Superior temporal gyrus (tissue), 1 donor: ENCODE data around the gene SLC35F4.
A peak's percentile ranks its signal among the peaks of the same experiment; 100 is the strongest.
"Not testable (repeated sequence)": the region's sequence is repeated elsewhere in the genome, so short reads cannot be mapped to it uniquely, and the experiment has no call there.

Experiments used
- DNase-seq: peaks from one replicate; pipeline ENCODE4 v3.0.0-alpha.2; 2016; ENCODE audit errors: extremely low spot score

Gene SLC35F4

DNA sequence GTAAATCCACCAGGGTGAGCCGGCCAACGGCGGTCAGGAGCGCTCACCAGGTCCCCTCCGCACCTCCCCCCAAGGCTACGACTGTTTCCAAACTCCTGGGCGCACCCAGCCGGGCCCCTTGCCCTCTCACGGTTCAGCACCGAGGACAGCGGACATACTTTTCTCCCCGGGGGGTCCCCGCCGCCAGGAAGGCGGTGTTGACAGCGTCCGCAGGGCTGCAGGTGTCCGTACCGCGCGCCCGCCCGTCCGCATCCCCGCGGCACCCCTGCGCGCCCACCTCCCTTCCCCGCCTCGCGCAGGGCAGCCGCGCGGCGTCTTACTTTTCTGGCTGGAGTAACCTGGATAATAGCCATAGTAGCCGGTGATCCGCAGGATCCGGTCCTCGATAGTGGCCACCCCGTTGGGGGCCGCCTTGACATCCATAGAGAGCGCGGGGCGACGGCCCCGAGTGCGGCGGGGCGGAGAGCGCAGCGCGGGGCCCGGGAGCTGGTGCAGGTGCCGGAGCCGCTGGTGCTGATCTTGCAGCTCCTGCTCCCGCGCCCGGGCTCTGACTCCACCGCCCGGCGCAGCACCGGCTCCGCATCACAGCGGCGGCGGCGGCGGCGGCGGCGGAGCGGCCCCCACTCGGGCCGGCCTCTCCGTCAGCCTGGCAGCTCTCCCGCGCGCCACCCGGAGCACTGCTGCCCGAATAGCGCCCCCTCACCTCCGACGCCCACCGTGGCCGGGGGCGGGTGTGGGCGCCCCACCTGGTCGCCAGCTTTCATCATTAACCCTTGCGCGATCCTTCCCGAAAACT lies at the start of gene SLC35F4:
Gene SLC35F4 (minus strand): TSS at position 690 of the 796 bp plus-strand sequence.
- no peak for DNase-seq

DNA sequence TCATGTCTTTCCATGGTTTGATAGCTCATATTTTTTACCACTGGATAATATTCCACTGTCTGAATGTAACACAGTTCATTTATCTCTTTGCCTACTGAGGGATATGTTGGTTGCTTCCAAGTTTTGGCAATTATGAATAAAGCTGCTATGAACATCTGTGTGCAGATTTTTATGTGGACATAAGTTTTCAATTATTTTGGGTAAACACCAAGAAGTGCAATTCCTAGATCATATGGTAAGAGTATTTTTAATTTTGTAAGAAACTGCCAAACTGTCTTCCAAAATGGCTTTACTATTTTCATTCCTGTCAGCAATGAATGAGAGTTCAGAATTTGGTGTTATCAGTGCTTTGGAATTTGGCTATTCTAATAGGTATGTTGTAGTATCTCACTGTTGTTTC lies 43.7 kb upstream of the SLC35F4 start:
- DNase-seq, result no peak

DNA sequence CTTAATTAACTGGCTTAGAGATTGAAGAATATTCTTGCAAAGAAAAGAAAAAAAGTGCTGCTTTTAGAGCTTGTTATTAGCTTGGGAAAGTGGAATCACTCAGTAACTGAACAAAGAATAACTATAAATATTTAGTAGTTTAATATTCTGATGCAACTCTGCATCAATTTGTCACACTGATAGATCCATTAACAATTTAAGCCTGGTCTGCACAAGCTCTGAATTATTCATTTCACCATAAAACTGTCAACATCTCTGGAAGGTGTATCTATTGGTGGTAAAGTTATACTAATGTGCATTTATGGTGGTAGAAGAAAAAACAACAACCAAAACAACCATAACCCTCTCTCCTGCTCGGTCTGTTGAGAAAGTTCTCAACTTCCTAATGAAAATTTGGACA lies 38.1 kb upstream of the SLC35F4 start:
- DNase-seq, result no peak

DNA sequence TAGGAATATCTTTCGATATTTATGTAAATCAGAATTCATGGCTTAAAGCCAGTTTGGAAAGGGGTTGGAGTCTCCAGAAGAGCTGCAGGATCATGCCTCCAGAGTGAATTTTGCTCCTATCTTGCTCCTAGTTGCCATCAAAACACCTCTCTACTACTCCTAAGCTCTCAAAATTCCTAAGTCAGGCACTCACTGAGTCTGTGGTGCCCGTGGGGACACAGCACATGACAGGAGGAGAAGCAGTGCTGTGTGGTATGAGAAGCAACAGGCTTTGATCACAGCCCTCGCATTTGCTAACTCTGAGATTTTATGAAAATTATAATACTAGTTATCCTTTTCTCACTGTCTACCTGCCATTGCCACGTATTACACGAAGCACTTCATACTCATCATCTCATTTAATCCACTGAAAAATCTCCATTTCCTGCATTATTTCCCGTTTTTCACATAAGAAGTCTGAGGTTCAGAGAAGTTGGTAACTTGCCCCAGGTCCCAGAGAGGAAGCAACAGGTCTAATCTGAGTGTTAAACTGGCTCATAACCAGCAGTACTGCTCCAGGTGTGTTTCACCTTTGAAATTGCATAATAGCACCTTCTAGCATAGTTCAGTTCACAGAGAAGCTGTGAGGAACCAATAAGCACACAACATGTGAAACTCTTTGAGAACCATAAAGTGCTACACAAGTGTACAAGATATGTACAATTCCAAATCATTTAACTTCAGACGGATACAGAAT lies 33.1 kb upstream of the SLC35F4 start:
- DNase-seq, result no peak

- DNase-seq, result no peak
Observed at GRCh38 chr14:57897144-57897748, 31.4 kb upstream of the SLC35F4 start.

GRCh38 chr14:57889245-57889644 lies 23.4 kb upstream of the SLC35F4 start:
- no peak for DNase-seq

DNA sequence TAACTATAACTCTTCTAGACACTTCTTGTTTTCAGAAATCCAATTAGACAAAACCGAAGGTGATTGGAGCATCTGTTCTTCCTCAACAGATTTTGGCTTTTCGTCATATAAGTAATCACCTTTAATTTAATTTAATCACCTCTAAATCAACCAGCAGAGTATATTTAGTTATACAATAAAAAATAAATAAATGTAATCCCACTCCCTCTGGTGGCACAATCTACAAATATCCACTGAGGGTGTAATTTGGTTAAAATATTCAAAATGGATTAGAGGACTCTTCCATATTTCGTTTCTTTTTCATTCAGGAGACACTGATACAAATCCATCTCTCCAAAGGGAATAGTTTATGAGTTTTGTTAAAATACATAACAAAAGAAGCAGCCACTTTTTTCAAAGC lies 18.3 kb upstream of the SLC35F4 start:
- DNase-seq, result no peak

- DNase-seq, result no peak
Observed at GRCh38 chr14:57883061-57883460, 17.2 kb upstream of the SLC35F4 start.

DNA sequence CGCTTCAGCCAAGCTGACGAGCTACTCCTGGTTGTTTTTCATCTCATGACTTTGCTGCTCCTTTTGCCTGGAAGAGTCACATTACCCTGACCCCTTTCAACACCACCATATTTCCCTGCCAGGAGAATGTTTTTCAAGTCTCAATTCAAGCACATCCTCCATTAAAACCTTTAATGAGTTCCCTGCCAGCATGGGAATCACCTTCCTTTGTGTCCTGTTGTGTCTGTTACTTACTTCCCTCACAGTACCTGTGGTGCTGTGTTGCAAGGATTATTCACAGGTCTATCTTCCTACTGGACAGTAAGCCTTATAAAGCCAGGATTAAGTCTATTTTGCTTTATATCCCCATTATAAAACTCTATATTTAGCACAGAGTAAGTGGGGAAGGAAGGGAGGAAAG lies 13.6 kb upstream of the SLC35F4 start:
- DNase-seq, result no peak

GRCh38 chr14:57875985-57876384 lies 10.1 kb upstream of the SLC35F4 start:
- DNase-seq, result no peak

DNA sequence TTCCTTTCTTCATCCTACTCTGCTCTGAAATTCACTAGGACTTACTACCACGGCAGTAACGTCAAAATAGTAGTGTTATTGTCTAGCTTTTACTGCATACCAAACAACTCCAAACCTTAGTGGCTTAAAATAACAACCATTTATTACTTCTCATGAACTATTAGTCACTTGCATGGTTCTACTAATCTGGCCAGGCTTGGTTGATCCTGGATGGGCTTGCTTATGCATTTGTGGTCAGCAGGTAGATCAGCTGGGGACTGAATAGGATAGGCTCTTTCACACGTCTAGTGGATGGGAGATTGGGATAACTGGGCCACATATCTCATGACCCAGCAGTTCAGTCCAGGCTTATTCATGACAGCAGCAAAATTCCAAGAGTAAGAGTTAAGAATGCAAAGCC lies 9.4 kb upstream of the SLC35F4 start:
- no peak for DNase-seq

DNA sequence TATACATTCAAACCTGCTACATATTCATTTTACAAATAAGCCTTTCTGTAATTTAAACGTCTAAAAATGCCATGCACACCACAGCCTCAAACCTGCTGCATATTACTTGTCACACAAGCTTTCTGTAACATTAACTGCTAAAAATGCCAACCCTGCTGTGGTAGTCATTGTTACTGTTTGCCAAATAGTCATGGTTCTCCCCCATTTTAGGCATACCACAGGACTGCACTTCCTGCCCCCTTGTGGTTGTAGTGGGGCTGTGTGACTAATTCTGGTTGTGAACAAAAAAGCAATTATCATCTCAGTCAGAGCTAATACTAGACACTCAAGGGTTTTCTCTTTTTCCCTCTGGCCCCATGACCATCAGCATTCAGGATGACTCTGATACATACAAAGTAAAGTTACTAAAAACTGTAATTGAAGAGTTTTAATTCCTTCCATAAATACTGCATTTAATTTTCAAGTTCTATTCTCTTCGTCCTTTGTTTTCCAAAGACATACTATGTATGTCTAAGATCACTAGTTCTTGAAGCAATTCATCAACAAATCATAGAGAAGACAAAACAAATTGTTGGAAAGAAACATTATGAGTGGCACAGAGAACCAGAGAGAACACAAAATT lies 5.7 kb upstream of the SLC35F4 start:
- peak; percentile 64 for DNase-seq

DNA sequence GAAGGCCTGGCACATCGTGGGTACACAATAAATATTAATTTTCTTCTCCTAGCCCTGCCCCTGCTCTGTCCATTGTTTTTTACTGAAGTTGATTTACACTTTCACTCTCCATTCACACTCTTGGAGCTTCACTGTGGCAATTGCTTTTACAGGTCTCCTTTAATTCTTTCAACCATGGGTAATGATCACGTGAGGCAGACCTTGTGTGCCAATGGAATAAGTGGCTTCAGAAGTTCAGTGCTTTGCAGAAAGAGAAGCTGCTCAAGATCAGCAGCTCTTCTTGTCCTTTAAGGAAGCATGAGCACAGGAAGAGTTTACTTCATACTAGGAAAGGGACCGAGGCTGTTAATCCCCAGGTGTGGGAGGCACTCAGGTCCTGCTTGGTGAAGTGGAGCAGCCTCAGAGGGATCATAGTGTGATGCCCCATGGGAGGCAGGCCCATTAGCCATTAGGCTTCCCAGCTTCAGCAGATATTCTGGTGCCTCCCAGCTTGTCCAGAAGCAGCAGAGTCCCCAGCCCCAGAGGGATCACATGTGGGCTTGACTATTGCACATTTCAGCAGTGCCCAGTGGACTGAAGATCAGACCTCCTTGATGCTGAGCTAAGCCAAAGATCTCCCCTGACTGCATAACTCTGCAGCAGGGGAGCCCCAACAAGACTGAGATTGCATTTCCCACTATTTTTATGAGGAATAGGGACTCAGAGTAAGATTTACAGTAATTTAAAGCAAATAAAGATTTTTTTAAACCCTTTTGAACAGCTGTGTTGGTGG lies 5.0 kb upstream of the SLC35F4 start:
- DNase-seq, result no peak

- DNase-seq, result no peak
Observed at GRCh38 chr14:57869617-57870016, 3.7 kb upstream of the SLC35F4 start.

- DNase-seq, result no peak
Observed at GRCh38 chr14:57866199-57866705, 360 bp upstream of the SLC35F4 start.

DNA sequence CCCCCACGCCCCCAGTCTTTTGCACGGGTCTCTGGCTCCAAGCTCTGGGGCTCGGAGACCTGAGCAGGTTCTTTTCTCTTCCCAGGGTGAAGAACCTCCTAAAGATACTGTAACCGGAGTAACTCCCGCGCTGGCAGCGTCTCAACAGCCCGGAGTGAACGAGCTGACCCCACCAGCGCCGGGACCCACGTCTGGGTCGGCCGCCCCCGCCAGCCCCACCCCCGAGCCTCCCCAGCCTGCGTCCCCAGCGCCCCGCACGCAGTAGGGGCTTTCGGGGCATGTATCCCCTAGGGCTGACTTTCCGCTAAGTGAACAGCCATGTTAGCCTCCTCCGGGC lies 858 bp downstream of the SLC35F4 start:
- no peak for DNase-seq

GRCh38 chr14:57864659-57865058 lies 1.2 kb downstream of the SLC35F4 start:
- DNase-seq, result no peak

GRCh38 chr14:57863471-57863870 lies 2.4 kb downstream of the SLC35F4 start:
- DNase-seq, result no peak

DNA sequence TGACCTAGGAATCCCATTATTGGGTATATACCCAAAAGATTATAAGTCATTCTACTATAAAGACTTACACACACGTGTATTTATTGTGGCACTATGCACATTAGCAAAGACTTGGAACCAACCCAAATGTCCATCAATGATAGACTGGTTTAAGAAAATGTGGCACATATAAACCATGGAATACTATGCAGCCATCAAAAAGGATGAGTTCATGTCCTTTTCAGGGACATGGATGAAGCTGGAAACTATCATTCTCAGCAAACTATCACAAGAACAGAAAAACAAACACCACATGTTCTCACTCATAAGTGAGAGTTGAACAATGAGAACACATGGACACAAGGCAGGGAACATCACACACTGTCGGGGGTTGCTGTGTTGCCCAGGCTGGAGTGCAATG lies 10.2 kb downstream of the SLC35F4 start:
- not testable (repeated sequence) for DNase-seq

DNA sequence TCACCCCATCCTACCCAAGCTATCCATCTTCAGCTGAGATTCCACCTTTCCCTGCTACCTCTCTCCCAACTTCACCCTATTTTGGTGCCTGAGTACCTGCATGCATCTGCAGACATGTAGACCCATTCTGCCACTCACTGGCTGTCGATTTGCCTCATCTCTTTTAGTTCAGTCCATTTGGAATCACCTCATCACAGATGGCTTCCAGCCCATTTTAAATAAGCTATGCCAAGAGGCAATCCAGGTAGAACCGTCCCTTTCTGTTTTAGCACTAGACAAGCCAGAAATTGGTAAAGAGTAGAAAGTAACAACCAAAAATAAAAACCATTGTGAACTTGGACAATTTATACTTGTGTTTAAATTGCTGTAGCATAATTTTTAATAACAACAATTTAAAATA lies 11.3 kb downstream of the SLC35F4 start:
- DNase-seq, result no peak

- no peak for DNase-seq
Observed at GRCh38 chr14:57851354-57851753, 14.5 kb downstream of the SLC35F4 start.

GRCh38 chr14:57848786-57849185 lies 17.1 kb downstream of the SLC35F4 start:
- no peak for DNase-seq
